ENCODE results near the gene LHPP. TPM values are rescaled to one million over a fixed set of nuclear protein-coding genes. Genes with fewer than 3 reads are reported as not detected.

The LHPP gene
- total RNA-seq, 2 experiments from 2014 or later = 7.8 to 8.2 TPM

DNA sequence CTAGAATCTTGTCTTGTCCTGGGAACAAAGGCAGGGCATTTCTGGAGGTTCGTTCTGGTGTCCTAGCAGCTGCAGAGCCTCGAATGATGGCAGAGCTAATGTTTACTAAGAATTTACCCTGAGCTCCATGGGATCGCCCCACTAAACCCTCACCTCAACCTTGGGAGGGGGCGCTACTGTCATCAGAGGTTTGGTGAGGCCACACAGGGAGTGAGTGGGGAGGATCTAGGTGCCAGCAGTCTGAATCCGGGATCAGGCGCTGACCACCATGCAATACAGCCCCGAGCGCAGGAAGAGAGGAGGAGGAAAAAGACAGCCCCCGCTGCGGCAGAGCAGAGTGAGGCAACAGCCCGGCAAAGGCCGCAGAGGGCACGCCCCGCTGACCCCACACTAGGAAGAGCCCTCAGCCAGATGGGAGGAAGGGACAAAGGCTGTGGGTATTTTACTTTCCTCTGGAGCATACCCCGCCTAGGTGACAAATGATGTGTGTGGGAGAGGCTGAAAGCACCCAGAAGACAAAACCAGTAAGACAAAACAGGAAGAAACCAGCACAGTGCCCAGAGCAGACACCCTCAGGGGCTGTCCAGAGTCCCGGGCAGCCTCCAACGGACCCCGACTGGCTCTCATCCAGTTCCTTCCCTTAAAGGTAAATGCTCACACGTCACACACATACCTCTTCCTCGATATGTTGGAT is 179.1 kb downstream of the LHPP start:
- no peak for DNase-seq
- Mint-ChIP-seq H3K4me3 (no peak overlapping the region), H3K4me1 (peaks cover 49% of the 10 kb centered on the region), H3K9me3 (no peaks in the 10 kb centered on the region), H3K27ac (peak overlapping the region; percentile 52), H3K36me3 (no peaks in the 10 kb centered on the region), H3K27me3 (no peaks in the 10 kb centered on the region)

DNA sequence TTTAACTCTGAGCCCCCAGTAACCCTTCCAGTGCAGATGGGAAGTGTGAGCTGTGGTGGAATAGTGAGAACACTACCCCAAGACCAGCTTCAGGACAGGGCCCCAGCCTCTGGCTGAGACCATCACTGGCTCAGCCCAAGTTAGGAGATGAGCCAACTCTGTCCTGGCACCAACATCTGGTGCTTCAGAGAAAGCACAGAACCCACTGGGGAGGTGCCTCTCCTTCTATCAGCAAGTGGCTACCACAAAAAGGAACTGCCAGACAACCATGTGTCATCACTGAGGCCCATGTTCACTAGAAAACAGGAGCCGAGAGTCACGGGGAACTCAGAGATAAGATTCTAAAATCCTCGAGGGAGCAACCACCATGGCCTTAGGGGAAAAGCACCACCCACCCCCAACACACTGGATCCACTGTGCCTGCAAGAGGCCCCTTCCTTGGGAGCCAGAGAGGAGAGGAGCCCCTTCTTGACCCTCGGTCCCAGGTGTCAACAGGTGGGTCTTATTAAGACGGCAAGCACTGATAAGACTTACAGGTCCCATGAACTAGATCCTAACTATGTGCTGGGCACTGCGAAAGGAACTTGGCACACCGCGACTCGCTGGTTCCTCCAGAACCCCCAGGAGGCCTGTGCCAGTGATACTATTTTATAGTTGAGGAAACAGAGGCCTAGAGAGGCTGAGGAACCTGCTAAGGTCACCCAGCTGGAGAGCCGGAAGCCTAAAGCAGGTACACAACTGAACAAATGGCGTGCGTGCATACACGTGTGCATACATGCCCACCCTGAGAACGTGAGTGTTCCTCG is 179.9 kb downstream of the LHPP start:
- Mint-ChIP-seq H3K9me3 (no peaks in the 10 kb centered on the region), H3K27me3 (no peaks in the 10 kb centered on the region), H3K4me3 (no peak overlapping the region), H3K4me1 (peaks cover 50% of the 10 kb centered on the region), H3K27ac (peak overlapping the region; percentile 52), H3K36me3 (no peaks in the 10 kb centered on the region)
- no peak for DNase-seq

DNA sequence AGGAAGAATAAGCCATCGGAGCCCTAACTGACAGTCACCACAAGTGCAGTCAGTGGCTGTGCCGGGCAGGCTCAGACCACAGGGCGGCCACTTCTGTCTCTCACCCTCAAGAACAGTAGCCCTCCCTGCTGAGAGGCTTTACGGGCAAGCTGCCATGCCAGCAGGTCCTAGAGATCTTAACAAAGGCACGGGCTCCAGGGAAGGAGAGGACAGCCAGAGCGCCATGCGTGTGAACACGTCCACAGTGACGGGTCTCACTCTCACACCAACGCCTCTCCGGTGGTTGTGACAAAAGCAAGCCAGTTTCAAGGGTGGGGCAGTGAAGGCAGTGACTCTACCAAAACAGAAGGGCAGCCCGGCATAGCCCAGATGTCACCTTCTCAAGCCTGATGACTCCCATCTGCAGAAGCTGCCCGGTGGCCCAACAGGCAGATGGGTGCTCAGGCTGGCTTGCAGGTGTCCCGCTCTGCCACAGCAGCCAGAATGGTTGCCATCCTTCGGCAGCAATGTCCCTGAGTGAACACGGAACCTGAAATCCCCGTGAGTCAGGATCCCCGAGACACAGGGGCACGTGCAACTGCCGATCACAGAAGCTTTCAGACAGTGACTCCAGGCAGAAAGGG is 180.6 kb downstream of the LHPP start:
- DNase-seq = no peak
- peaks cover 52% of the 10 kb centered on the region for H3K4me1 Mint-ChIP-seq
- no peaks in the 10 kb centered on the region for H3K27me3 Mint-ChIP-seq
- no peak overlapping the region for H3K4me3 Mint-ChIP-seq
- no peaks in the 10 kb centered on the region for H3K36me3 Mint-ChIP-seq
- H3K9me3 Mint-ChIP-seq = no peaks in the 10 kb centered on the region
- peak overlapping the region; percentile 22 for H3K27ac Mint-ChIP-seq

DNA sequence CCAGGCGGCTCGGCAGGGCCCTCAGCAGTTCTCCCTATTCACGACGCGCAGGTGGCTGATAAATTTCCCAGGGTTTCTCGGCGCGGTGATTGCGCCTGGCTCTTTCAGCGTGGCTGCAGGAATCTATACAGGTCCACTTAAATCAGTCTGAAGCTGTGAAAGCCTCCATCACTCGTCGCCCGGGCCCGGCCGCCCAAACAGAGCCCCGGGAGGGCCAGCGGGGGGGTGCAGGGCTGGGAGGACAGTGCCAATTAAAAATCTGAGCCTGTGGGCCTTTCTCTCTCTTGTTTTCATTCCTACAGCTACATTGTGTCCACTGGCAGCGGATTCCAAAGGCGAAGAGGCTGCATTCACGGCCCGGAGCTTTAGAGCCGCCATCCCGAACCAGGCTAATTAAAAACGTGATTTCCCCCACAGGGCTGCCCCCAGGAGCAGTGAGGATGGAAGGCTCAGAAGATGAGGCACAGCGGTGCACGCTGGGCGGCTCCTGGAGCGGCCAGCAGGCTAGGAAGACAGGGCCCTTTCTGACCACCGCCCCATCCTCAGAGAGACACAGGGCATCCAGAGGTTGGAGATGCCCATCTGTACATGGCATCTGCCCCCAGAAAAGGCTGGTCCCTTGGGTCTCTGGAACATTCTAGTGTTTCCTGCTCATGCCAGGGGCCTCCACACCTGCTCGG is 181.8 kb downstream of the LHPP start:
- Mint-ChIP-seq H3K36me3 (no peaks in the 10 kb centered on the region), H3K27me3 (no peaks in the 10 kb centered on the region), H3K9me3 (no peaks in the 10 kb centered on the region), H3K4me3 (no peak overlapping the region), H3K4me1 (peaks cover 58% of the 10 kb centered on the region), H3K27ac (no peak overlapping the region)
- DNase-seq = no peak

DNA sequence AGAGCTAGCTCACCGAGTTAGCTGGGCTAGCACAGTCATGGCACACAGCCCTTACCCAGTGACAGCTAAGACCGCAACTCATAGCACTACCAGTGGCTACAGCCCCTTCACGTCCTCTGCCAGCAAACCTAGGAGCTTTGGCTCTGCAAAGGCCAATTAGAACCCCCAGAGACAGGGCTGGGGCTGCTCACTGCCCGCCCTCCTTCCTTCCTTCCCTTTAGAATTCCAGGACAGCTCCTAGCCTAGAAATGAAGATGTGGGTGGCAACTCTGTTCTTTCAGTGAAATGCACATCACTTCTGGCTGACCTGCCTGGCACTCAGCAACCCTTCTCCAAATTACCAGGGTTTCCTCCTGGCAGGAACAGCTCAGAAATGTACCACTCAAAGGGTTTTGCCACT is 182.6 kb downstream of the LHPP start:
- DNase-seq = no peak
- H3K4me3 Mint-ChIP-seq = no peak overlapping the region
- H3K27ac Mint-ChIP-seq = no peak overlapping the region
- no peaks in the 10 kb centered on the region for H3K27me3 Mint-ChIP-seq
- H3K36me3 Mint-ChIP-seq = no peaks in the 10 kb centered on the region
- no peaks in the 10 kb centered on the region for H3K9me3 Mint-ChIP-seq
- peaks cover 66% of the 10 kb centered on the region for H3K4me1 Mint-ChIP-seq

DNA sequence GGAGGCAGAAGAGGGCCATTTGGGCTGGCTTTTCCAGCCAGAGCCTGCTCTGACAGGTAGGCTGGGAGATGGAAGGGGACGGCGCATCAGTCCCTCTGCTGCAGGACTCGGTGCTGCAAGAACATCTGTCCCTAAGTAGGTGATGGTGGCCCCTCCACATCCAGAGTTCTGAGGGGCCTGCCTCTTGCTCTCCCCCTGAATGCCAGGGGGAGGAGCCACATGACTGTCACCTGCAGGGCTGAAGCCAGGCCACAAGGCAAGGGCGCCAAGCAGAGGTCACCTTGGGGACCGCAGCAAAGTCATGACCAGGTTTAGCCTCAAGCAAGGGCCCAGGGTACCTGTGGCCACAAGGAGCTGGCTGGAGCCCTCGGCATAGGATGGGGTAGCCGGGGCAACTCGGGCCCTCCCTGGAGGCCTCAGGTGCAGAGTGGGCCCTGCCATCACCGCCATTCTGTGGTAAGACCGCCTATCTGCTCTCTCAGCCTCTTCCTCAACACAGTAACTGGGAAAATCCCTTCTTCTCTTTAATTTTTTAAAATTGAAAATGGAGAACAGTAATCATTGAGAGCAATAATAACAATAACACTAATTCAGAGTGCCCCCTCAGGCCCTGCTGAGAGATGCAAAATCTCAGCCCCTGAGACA is 183.3 kb downstream of the LHPP start:
- Mint-ChIP-seq H3K4me3 (no peak overlapping the region), H3K9me3 (no peaks in the 10 kb centered on the region)
- no peak for DNase-seq

DNA sequence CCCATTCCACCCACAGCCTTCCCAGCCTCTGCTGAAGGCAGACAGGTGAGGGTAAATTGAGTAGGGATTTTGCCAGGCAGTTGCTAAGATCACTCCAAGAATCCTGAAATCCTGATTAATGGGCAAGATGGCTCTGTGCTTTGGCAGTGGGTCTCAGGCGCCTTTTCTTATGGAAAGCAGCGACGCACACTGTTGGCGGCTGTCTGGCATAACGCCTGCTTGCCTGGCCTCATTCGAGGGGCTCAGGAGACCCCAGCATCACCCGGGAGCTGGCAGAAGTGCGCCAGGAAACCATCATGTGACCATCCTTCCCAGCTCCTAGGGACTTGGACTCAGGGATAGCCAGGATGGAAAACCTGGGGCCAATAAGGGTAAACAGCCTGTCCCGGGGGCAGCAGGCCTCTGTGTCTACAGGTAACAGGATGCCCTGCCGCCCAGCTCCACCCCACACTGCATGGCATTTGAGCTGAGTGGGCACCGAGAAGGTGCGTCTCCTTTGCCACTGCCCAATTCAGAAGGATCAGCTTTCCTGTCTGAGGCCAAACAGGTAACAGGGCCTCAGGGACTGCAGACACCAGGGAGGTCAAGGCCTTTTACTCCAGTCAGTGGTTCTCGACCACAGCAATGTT is 184.0 kb downstream of the LHPP start:
- Mint-ChIP-seq H3K4me1 (peaks cover 69% of the 10 kb centered on the region), H3K4me3 (no peak overlapping the region)

More for the DNA sequence above, 183.3 kb downstream of the LHPP start:
- H3K27me3 Mint-ChIP-seq = no peaks in the 10 kb centered on the region
- no peak overlapping the region for H3K27ac Mint-ChIP-seq
- no peaks in the 10 kb centered on the region for H3K36me3 Mint-ChIP-seq
- peaks cover 68% of the 10 kb centered on the region for H3K4me1 Mint-ChIP-seq

DNA sequence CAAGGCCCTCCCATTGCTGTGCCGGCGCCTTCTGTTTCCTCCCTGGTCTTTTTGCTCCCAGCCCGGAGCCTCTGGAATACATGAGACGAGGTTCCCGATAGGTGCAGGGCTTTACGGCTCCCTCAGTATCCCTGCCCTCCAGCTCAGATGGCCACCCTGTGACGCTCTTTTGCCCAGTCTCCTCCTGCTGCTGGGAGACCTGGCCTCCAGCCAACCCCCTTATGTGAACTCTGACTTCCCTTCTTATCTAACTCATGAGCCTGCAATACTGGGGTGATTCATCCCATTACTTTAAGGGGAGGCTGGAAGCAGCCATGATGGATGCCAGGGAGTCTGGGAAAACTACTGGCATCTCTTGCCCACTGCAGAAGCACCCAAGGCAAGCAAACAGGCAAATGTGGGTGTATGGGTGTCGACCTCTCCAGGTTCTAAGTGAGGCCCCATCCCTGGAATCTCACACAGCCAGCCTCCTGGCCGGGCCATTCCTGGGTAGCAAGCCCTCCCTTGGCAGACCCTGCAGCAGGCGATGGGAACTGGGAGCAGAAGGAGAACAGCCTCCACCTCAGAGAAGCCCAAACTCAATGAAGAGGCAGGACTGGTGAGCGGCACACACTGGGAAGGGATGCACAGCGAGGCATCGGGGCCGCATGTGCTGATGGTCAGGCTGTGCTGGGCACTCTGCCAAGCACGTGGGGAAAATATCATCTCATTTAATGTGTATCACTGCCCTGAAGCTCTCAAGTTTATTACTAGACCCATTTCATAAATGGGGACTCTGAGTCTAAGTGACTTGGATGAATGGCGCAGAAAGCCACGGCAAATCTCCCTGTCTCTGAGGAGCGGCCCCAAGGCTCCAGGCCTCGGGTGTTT is 185.1 kb downstream of the LHPP start:
- H3K27me3 Mint-ChIP-seq = no peaks in the 10 kb centered on the region
- peak overlapping the region; percentile 71 for H3K27ac Mint-ChIP-seq
- peaks cover 70% of the 10 kb centered on the region for H3K4me1 Mint-ChIP-seq
- no peak for DNase-seq
- H3K9me3 Mint-ChIP-seq = no peaks in the 10 kb centered on the region
- H3K4me3 Mint-ChIP-seq = no peak overlapping the region
- no peaks in the 10 kb centered on the region for H3K36me3 Mint-ChIP-seq

More for the DNA sequence above, 184.0 kb downstream of the LHPP start:
- Mint-ChIP-seq H3K27me3 (no peaks in the 10 kb centered on the region), H3K36me3 (no peaks in the 10 kb centered on the region), H3K9me3 (no peaks in the 10 kb centered on the region), H3K27ac (no peak overlapping the region)
- no peak for DNase-seq

DNA sequence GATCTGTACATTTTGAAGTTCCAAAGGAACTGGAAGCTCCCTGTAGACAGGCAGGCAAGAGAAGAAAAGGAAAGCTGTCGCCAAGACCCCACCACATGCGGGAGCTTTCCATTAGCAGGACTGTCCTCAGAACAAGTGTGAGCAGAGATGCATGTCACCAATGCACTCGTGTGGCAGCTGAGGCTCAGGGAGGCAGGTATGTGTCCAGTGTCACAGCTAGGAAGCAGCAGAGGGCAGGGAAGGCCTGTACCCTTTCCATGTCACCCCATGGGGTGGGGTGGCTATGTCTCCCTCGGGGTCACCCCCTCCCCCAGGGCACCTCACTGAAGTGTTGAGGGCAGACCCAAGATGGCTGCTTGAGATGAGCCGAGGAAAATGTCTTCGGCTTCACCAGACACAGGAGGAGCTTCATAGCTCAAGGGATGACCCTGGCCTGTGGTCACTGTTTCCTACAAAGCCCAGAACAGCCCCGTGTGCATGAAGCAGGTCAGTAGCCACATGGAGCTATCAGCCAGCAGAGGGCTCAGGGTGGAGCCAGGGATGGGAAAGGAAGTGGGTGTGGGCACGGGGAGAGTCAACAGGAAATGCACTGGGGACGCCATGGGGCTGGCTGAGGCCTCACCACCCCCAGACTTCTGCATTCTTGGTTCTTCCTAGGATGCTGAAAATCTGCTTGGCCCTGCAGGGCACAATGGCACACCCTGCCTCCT is 186.0 kb downstream of the LHPP start:
- Mint-ChIP-seq H3K36me3 (no peaks in the 10 kb centered on the region), H3K27ac (peak overlapping the region; percentile 71), H3K4me3 (peak overlapping the region; percentile 47), H3K4me1 (peaks cover 73% of the 10 kb centered on the region), H3K9me3 (no peaks in the 10 kb centered on the region), H3K27me3 (no peaks in the 10 kb centered on the region)
- peak; percentile 60 for DNase-seq

DNA sequence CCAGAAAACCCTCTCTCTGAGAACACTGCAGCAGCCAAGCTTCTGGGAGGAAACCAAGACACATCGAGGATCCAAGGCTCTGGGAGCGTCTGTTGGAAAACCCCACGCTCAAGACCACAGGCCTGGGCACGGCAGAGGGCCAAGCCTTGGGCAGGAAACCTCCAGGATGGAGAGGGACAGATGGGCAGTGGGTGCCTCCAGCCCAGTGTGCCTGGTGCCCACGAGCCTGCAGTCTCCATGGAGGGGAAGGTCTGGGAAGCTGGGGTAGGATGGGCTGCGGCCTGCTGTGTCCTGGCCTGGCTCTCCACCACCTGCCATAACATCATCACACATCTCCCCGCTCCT is 186.5 kb downstream of the LHPP start:
- no peaks in the 10 kb centered on the region for H3K9me3 Mint-ChIP-seq
- no peak for DNase-seq
- H3K27me3 Mint-ChIP-seq = no peaks in the 10 kb centered on the region
- H3K4me1 Mint-ChIP-seq = peaks cover 68% of the 10 kb centered on the region
- H3K4me3 Mint-ChIP-seq = peak overlapping the region; percentile 47
- peak overlapping the region; percentile 71 for H3K27ac Mint-ChIP-seq
- no peaks in the 10 kb centered on the region for H3K36me3 Mint-ChIP-seq

DNA sequence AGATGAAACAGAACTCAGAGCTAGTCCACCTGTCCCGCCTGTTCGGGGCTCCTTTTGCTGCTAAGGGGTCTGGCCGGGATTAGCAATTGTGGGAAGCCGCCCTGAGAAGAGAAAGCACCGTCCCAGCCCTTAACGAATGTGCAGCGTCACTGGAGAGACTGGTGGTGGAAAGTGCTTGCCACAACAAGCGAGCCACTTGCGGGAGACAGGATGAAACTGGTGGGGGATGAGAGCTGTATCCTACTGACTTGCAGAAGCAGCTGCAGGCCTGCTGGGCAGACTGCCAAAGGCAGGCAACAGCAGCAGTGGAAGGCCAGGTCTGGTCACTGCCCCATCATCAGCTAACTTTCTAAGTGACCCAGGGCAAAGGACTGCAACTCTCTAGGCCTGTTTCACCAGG is 187.1 kb downstream of the LHPP start:
- Mint-ChIP-seq H3K36me3 (no peaks in the 10 kb centered on the region), H3K27me3 (no peaks in the 10 kb centered on the region), H3K4me3 (no peak overlapping the region), H3K27ac (peak overlapping the region; percentile 55), H3K4me1 (peaks cover 68% of the 10 kb centered on the region), H3K9me3 (no peaks in the 10 kb centered on the region)
- DNase-seq = peak; percentile 63

DNA sequence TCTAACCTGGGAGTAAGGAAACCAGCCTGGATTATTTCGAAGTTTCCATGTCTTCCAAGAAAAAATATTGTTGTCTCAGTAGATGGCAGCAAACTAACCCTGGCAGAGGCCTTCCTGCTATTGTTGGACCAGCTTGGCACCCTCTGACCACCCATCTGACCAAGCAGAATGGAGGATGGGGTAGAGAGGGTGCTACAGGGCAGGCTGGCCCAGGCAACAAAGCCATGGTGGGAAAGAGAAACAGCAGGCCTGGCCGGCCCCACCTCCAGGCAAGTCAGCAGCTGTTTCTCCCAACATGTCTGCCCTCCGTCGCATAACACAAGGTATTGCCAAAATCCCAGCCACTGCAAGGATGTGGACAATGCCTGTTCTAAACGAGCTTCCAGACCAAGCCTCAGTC is 187.6 kb downstream of the LHPP start:
- no peak for DNase-seq
- Mint-ChIP-seq H3K27me3 (no peaks in the 10 kb centered on the region), H3K27ac (no peak overlapping the region), H3K4me3 (no peak overlapping the region), H3K9me3 (no peaks in the 10 kb centered on the region), H3K4me1 (peaks cover 70% of the 10 kb centered on the region), H3K36me3 (no peaks in the 10 kb centered on the region)

DNA sequence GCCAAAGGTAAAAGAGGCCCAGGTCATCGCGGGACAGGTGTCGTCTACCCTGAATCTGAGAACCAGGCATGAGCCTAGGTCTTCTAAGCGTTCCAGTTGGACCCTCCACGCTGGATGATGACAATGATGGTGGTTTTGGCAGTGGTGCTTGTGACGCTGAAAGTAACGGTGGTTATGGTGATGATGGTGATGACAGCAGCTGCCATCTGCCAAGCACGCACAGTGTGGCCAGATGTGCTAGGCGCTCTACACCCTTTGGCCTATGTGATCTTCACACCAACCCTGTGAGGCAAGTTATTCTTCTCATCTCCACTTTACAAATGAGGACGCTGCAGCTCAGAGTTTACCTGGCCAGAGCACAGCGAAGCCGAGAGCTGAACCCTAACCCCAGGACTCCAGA is 188.6 kb downstream of the LHPP start:
- Mint-ChIP-seq H3K4me3 (no peak overlapping the region), H3K36me3 (no peaks in the 10 kb centered on the region), H3K27ac (no peak overlapping the region), H3K27me3 (no peaks in the 10 kb centered on the region), H3K9me3 (no peaks in the 10 kb centered on the region), H3K4me1 (peaks cover 71% of the 10 kb centered on the region)
- no peak for DNase-seq

Data from activated naive CD8-positive, alpha-beta T cell treated with anti-CD3 and anti-CD28 coated beads for 36 hours (primary cell).